ENCODE data around the gene PARD3B.

DNA sequence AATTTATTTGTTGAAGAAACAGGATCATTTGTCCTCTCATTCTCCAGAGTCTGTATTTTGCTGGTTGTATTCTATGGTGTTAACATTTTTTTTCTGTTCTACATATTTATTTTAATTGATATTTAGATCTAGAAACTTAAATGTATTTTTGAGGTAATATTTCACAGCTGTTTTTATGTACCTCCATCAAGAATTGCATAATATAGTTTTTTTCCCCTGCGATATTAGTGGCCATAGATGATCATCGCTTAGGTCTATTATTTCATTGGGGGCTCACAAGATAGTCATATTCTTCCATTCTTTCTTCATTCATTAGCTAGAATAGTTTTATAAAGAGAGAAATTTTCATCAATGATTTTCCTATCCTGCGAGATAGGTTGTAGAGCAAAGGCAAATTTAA, 89.3 kb downstream of the PARD3B start:
- TF ChIP-seq, protein P1, sequence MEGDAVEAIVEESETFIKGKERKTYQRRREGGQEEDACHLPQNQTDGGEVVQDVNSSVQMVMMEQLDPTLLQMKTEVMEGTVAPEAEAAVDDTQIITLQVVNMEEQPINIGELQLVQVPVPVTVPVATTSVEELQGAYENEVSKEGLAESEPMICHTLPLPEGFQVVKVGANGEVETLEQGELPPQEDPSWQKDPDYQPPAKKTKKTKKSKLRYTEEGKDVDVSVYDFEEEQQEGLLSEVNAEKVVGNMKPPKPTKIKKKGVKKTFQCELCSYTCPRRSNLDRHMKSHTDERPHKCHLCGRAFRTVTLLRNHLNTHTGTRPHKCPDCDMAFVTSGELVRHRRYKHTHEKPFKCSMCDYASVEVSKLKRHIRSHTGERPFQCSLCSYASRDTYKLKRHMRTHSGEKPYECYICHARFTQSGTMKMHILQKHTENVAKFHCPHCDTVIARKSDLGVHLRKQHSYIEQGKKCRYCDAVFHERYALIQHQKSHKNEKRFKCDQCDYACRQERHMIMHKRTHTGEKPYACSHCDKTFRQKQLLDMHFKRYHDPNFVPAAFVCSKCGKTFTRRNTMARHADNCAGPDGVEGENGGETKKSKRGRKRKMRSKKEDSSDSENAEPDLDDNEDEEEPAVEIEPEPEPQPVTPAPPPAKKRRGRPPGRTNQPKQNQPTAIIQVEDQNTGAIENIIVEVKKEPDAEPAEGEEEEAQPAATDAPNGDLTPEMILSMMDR (IDR thresholded peaks at IDR 0.05), result no peak
- TF ChIP-seq POLR2AphosphoS5 (IDR thresholded peaks at IDR 0.05; ENCODE audit: low read depth, low read length), result no peak

All from Panc1 (cell line).